ENCODE results near the gene TUB. TPM values are rescaled to one million over a fixed set of nuclear protein-coding genes. Genes with fewer than 3 reads are reported as not detected.

The TUB gene
- total and polyA plus RNA-seq, 2 donors (not counting 1 experiment from before 2014, with no cell fraction given): 0.06 to 0.10 TPM

DNA sequence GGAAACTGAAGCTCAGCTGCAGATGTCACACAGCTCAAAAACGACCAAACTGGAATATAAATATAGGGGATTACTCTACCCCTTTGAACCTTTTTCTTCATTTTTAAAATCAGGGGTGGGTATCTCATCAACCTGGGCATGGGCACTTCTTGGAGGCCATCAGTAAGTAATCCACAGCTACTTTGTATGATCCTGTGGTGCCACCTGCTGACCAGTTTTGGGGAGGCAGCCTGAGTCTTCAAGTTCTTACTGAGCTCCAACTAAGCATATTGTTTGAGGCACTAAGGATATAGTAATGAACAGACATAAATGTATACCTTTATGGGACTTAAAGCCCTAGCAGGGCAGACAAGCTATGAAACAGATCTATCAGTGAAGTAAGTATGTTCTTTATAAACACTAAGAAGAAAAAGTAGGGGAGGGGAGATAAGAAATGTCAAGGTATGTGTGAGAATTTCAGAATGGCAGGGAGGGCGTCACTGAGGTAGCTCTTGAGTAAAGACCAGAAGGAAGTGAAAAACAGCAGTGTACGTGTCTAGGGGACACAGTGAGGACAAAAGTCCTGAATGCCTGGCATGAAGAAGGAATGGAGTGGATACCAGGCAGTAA, 18.4 kb downstream of the TUB start:
- Histone ChIP-seq H3K4me1 (ENCODE audit: control insufficient read depth in 2 of 2, insufficient read depth in 2 of 2, low read length in 2 of 2) (no peaks in the 10 kb centered on the region), H3K9me3 (ENCODE audit: control extremely low read depth in 1 of 3, control insufficient read depth in 2 of 3, insufficient read depth in 1 of 3, low read length in 2 of 3) (no peaks in the 10 kb centered on the region), H3K27me3 (replicated peaks in 1 of 4; ENCODE audit: control extremely low read depth in 1 of 4, control insufficient read depth in 3 of 4, insufficient read depth in 4 of 4, low read length in 3 of 4) (no peaks in the 10 kb centered on the region), H3K4me2 (replicated peaks; ENCODE audit: low read depth, low read length, poor library complexity, severe bottlenecking) (no peak overlapping the region), H3K36me3 (replicated peaks in 1 of 2; ENCODE audit: control extremely low read depth in 1 of 2, control insufficient read depth in 1 of 2, extremely low read depth in 1 of 2, insufficient read depth in 2 of 2, low read length in 1 of 2) (peaks cover 0 to 9% of the 10 kb centered on the region in 2 experiments), H4K20me1 (ENCODE audit: control insufficient read depth, insufficient read depth, low read length, poor library complexity, severe bottlenecking) (no peaks in the 10 kb centered on the region), H3K4me3 (ENCODE audit: control extremely low read depth in 1 of 5, extremely low read depth in 1 of 5, insufficient read depth in 1 of 5, low read depth in 2 of 5, low read length in 4 of 5) (no peak overlapping the region), H3K27ac (ENCODE audit: low read length in 2 of 2) (no peak overlapping the region), H3K79me2 (ENCODE audit: control insufficient read depth, insufficient read depth, low read length) (no peaks in the 10 kb centered on the region), H2AFZ (ENCODE audit: insufficient read depth, low read depth, low read length, poor library complexity, severe bottlenecking) (no peak overlapping the region), H3K9ac (ENCODE audit: low read length) (no peak overlapping the region)
- CTCF ChIA-PET: interaction anchor here (0.6 to 6.9 kb wide), 43 partner anchors 11 to 1288 kb away, joined by 3 to 121 read pairs (median 4); partner anchors contain the start of genes EIF3F and LMO1
- H3K9me3 Mint-ChIP-seq (ENCODE audit: insufficient read depth): no peaks in the 10 kb centered on the region
- DNase-seq (peak; percentile 69), ATAC-seq (ENCODE audit: low read depth) (peak; percentile 64)
- no peak overlapping the region for H3K27ac Mint-ChIP-seq
- intact Hi-C loops (cut with micrococcal nuclease): loop anchor here (1.0 to 2.0 kb wide), 2 partner anchors 66 to 1001 kb away; no protein-coding TSS in a partner anchor
- TF ChIP-seq, protein P1, sequence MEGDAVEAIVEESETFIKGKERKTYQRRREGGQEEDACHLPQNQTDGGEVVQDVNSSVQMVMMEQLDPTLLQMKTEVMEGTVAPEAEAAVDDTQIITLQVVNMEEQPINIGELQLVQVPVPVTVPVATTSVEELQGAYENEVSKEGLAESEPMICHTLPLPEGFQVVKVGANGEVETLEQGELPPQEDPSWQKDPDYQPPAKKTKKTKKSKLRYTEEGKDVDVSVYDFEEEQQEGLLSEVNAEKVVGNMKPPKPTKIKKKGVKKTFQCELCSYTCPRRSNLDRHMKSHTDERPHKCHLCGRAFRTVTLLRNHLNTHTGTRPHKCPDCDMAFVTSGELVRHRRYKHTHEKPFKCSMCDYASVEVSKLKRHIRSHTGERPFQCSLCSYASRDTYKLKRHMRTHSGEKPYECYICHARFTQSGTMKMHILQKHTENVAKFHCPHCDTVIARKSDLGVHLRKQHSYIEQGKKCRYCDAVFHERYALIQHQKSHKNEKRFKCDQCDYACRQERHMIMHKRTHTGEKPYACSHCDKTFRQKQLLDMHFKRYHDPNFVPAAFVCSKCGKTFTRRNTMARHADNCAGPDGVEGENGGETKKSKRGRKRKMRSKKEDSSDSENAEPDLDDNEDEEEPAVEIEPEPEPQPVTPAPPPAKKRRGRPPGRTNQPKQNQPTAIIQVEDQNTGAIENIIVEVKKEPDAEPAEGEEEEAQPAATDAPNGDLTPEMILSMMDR (IDR thresholded peaks at IDR 0.05): peak; percentile 88
- no peak for TF ChIP-seq EZH2 (IDR thresholded peaks at IDR 0.05; ENCODE audit: borderline replicate concordance, insufficient read depth, low read depth, low read length, poor library complexity, severe bottlenecking)
- POLR2A ChIA-PET: no interaction called here
- no peak overlapping the region for H3K4me3 Mint-ChIP-seq
- H3K27me3 Mint-ChIP-seq: no peaks in the 10 kb centered on the region
- WGBS (ENCODE audit: insufficient coverage): 53% methylated on average over 2 of the region's 3 CpGs
- H3K4me1 Mint-ChIP-seq: peaks cover 2% of the 10 kb centered on the region

DNA sequence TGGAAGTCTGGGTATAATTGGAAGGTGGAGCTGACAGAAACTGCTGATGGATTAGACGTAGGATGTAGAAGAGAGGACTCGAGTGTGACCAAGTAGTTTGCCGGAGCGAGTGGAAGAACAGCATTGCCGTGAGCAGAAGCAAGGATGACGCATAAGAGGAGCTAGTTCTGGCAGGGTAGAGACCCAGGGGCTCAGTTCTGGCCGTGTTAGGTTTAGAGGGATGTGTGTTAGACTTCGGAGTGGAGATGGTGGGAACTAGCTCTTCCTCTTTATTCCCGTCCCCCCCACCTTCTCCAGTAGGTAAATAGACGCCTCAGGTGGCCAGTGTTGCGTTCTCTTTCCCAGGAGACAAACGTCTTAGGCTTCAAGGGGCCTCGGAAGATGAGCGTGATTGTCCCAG, 19.1 kb downstream of the TUB start:
- H2AFZ ChIP-seq (ENCODE audit: insufficient read depth, low read depth, low read length, poor library complexity, severe bottlenecking): no peak overlapping the region
- ATAC-seq (ENCODE audit: low read depth): no peak
- peaks cover 0 to 10% of the 10 kb centered on the region in 2 experiments for H3K36me3 ChIP-seq (replicated peaks in 1 of 2; ENCODE audit: control extremely low read depth in 1 of 2, control insufficient read depth in 1 of 2, extremely low read depth in 1 of 2, insufficient read depth in 2 of 2, low read length in 1 of 2)
- no peak for TF ChIP-seq EZH2 (IDR thresholded peaks at IDR 0.05; ENCODE audit: borderline replicate concordance, insufficient read depth, low read depth, low read length, poor library complexity, severe bottlenecking)
- TF ChIP-seq, protein P1 (IDR thresholded peaks at IDR 0.05): no peak
- H3K4me3 ChIP-seq (ENCODE audit: control extremely low read depth in 1 of 5, extremely low read depth in 1 of 5, insufficient read depth in 1 of 5, low read depth in 2 of 5, low read length in 4 of 5): no peak overlapping the region
- no peaks in the 10 kb centered on the region for H3K27me3 Mint-ChIP-seq
- H4K20me1 ChIP-seq (ENCODE audit: control insufficient read depth, insufficient read depth, low read length, poor library complexity, severe bottlenecking): no peaks in the 10 kb centered on the region
- no peak overlapping the region for H3K9ac ChIP-seq (ENCODE audit: low read length)
- ChIA-PET CTCF (interaction anchor here (0.8 to 6.9 kb wide), 20 partner anchors 10 to 1003 kb away, joined by 3 to 121 read pairs (median 4); partner anchors contain the start of gene LMO1), POLR2A (no interaction called here)
- no peaks in the 10 kb centered on the region for H3K9me3 Mint-ChIP-seq (ENCODE audit: insufficient read depth)
- H3K4me2 ChIP-seq (replicated peaks; ENCODE audit: low read depth, low read length, poor library complexity, severe bottlenecking): no peak overlapping the region
- peaks cover 2% of the 10 kb centered on the region for H3K4me1 Mint-ChIP-seq
- no peaks in the 10 kb centered on the region for H3K4me1 ChIP-seq (ENCODE audit: control insufficient read depth in 2 of 2, insufficient read depth in 2 of 2, low read length in 2 of 2)
- H3K4me3 Mint-ChIP-seq: no peak overlapping the region
- H3K27ac Mint-ChIP-seq: no peak overlapping the region
- no peak for DNase-seq
- no peak overlapping the region for H3K27ac ChIP-seq (ENCODE audit: low read length in 2 of 2)
- no peaks in the 10 kb centered on the region for H3K79me2 ChIP-seq (ENCODE audit: control insufficient read depth, insufficient read depth, low read length)
- no peaks in the 10 kb centered on the region for H3K27me3 ChIP-seq (replicated peaks in 1 of 4; ENCODE audit: control extremely low read depth in 1 of 4, control insufficient read depth in 3 of 4, insufficient read depth in 4 of 4, low read length in 3 of 4)
- no peaks in the 10 kb centered on the region for H3K9me3 ChIP-seq (ENCODE audit: control extremely low read depth in 1 of 3, control insufficient read depth in 2 of 3, insufficient read depth in 1 of 3, low read length in 2 of 3)
- intact Hi-C loops (cut with micrococcal nuclease): no loop called here
- 93% methylated on average over 11 of the region's 14 CpGs for WGBS (ENCODE audit: insufficient coverage)

All from B cell (primary cell).